Transverse colon (tissue), 4 donors: ENCODE data around the gene SNRPE. TPM values are rescaled to one million over a fixed set of nuclear protein-coding genes. Genes with fewer than 3 reads are reported as not detected.

Experiments
- DNase-seq: peaks from one replicate; pipeline ENCODE4 v3.0.0-alpha.2; 2019
- H3K27ac ChIP-seq, 4 donors: fragments of 200-600 bp; sonication (generic); 2 replicates each; pipeline ENCODE4 v1.5.1; 2016 to 2018; ENCODE audit warnings: inconsistent platforms in 4 of 4
- H3K27me3 ChIP-seq: fragments of 200-600 bp; sonication (generic); 2 replicates; pipeline ENCODE4 v1.5.1; 2017; ENCODE audit warnings: inconsistent platforms
- H3K36me3 ChIP-seq, 4 donors: fragments of 200-600 bp; sonication (generic); 2 replicates each; pipeline ENCODE4 v1.5.1; 2017 to 2019; ENCODE audit warnings: inconsistent platforms in 4 of 4
- H3K4me1 ChIP-seq, 4 donors: fragments of 200-600 bp; sonication (generic); 2 replicates each; pipeline ENCODE4 v1.5.1; 2017 to 2020; ENCODE audit warnings: inconsistent platforms in 4 of 4
- H3K4me3 ChIP-seq, 4 donors: fragments of 200-600 bp; sonication (generic); 1 replicate in 1 of 4; 2 replicates in 3 of 4; pipeline versions ENCODE4 v1.5.1 to v1.6.1; 2017 to 2019; ENCODE audit warnings: inconsistent platforms in 4 of 4
- H3K9me3 ChIP-seq, 2 donors: fragments of 200-600 bp; sonication (generic); 2 replicates each; pipeline ENCODE4 v1.5.1; 2017 to 2019; ENCODE audit warnings: inconsistent platforms in 2 of 2
- CTCF ChIP-seq, 5 experiments: fragments of 200-600 bp in 3 of 5; fragments of 450-650 bp in 2 of 5; sonication (generic) in 3 of 5; IDR thresholded peaks; 1 replicate in 2 of 5; 2 replicates in 3 of 5; pipeline ENCODE4 v1.5.1; 2016 to 2017; ENCODE audit warnings: antibody characterized with exemption in 5 of 5, inconsistent platforms in 3 of 5, mild to moderate bottlenecking in 2 of 5, moderate library complexity in 1 of 5
- EP300 ChIP-seq: sonication (generic); formaldehyde crosslinking; IDR thresholded peaks from one replicate; pipeline ENCODE4 v1.6.1; 2017; ENCODE audit warnings: antibody characterized with exemption, low read depth
- POLR2A ChIP-seq: fragments of 450-650 bp; IDR thresholded peaks from one replicate; pipeline ENCODE4 v1.6.1; 2016; ENCODE audit warnings: antibody characterized with exemption, mild to moderate bottlenecking, moderate library complexity
- POLR2AphosphoS5 ChIP-seq, 3 donors: sonication (generic); formaldehyde crosslinking; IDR thresholded peaks; one replicate each; pipeline ENCODE4 v1.6.1; 2016; ENCODE audit warnings: antibody characterized with exemption in 3 of 3
- WGBS, 2 donors: methylation state at CpG; one replicate each; pipeline ENCODE4 v1.1.5; 2018; ENCODE audit warnings: low coverage in 1 of 2; 5-methylcytosine and 5-hydroxymethylcytosine counted together
- in situ Hi-C, 4 donors: fragments of 200-750 bp; cut with MboI; loops; one replicate each; pipeline versions ENCODE4 v1.15.0 to v1.15.1; 2017; ENCODE audit warnings: low sequenced_read_pairs in 3 of 4, low pct_ligation_motif_present in 1 of 4, low pct_unique_long_range_greater_than_20kb in 1 of 4
- intact Hi-C: fragments of 100-400 bp; cut with DNase I; formaldehyde crosslinking; loops from one replicate; pipeline ENCODE4 v1.15.1; 2023; ENCODE audit warnings: low total_unique reads
- total RNA-seq, 4 donors: library from RNA; depleted of rRNA; stranded (reverse); fragments of >200 nt; gene quantifications; one replicate each; pipeline ENCODE4 v1.1.0, GENCODE V29; 2016

Gene SNRPE
- total RNA-seq, 4 donors from 2014 or later: 3.0 to 30.2 (median 24.0) TPM; not detected in 1

DNA sequence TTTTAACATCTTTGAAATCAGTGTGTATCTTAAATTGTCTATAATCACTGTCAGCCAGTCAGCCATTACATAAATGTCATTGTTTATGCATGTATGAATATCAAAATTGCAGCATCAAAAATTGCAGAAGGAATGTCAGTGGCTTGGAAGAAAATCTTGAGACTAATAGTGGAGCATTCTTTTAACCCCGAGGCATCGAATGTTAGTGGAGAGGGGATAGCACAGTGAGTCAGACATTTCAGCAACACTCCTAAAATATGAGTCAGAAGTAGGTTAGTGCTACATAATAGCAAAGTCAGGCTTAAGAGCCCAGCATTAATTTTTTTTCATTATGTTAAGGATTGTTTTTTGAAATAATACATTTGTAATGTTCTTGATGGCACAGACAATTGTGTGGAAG, 45.5 kb downstream of the SNRPE start:
- no peak for DNase-seq
- no peaks in the 10 kb centered on the region for H3K36me3 ChIP-seq
- no peak overlapping the region for H3K4me3 ChIP-seq
- H3K27me3 ChIP-seq: no peaks in the 10 kb centered on the region
- no peak overlapping the region for H3K27ac ChIP-seq
- no peaks in the 10 kb centered on the region for H3K4me1 ChIP-seq
- H3K9me3 ChIP-seq: no peaks in the 10 kb centered on the region
- TF ChIP-seq CTCF (IDR thresholded peaks at IDR 0.05) (no peak), POLR2AphosphoS5 (IDR thresholded peaks at IDR 0.05) (no peak), EP300 (no peak), POLR2A (no peak)
- 46 to 55% methylated on average over 2 of the region's 2 CpGs for WGBS, 2 donors
- in situ Hi-C loops (no loop called here), intact Hi-C loops (no loop called here)

DNA sequence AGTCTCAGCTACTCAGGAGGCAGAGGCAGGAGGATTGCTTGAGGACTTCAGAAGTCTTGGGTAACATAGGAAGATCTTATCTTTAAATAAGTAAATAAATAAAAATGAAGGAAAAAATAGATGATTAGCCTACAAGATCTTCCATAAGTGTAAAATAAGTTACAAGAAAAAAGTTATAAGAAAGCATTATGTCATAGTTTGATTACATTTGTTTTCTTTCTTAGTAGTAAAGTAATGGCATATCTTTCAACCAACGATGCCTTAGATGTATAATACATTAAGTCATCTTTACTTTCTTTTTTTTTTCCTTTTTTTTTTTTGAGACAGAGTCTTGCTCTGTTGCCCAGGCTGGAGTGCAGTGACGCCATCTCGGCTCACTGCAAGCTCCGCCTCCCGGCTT, 46.5 kb downstream of the SNRPE start:
- no peak for DNase-seq
- in situ Hi-C loops: no loop called here
- no peaks in the 10 kb centered on the region for H3K4me1 ChIP-seq
- H3K4me3 ChIP-seq: no peak overlapping the region
- intact Hi-C loops: no loop called here
- TF ChIP-seq CTCF (IDR thresholded peaks at IDR 0.05) (no peak), POLR2A (no peak), EP300 (no peak), POLR2AphosphoS5 (IDR thresholded peaks at IDR 0.05) (no peak)
- H3K27me3 ChIP-seq: no peaks in the 10 kb centered on the region
- H3K36me3 ChIP-seq: no peaks in the 10 kb centered on the region
- 78 to 88% methylated on average over 5 of the region's 5 CpGs for whole genome bisulfite sequencing, 2 donors
- H3K27ac ChIP-seq: no peak overlapping the region
- H3K9me3 ChIP-seq: no peaks in the 10 kb centered on the region

DNA sequence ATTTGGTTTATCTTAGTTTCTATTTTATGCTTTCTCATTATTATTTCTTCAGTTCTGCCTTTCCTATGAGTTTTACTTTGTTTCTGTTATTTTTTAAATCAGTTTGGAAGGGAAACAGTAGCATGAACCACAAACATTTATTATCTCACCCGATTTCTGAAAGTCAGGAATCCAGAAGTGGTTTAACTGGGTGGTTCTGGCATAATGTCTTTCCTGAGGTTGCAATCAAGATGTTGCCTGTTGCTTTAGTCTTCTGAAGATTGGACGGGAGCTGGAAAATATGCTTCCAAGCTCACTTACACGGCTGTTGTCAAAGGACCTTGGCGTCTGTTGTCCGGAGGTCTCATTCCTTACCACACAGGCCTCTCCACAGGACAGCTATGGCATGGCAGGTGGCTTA, 50.4 kb downstream of the SNRPE start:
- intact Hi-C loops (no loop called here), in situ Hi-C loops (no loop called here)
- H3K4me1 ChIP-seq: no peaks in the 10 kb centered on the region
- DNase-seq: no peak
- no peak overlapping the region for H3K4me3 ChIP-seq
- WGBS, 2 donors: 87 to 96% methylated on average over 4 to 5 of the region's 5 CpGs
- no peaks in the 10 kb centered on the region for H3K9me3 ChIP-seq
- H3K27me3 ChIP-seq: no peaks in the 10 kb centered on the region
- TF ChIP-seq POLR2AphosphoS5 (IDR thresholded peaks at IDR 0.05): no peak
- TF ChIP-seq CTCF (IDR thresholded peaks at IDR 0.05): no peak
- no peak for TF ChIP-seq EP300
- TF ChIP-seq POLR2A: no peak
- H3K27ac ChIP-seq: no peak overlapping the region
- no peaks in the 10 kb centered on the region for H3K36me3 ChIP-seq

- intact Hi-C loops (no loop called here), in situ Hi-C loops (no loop called here)
- WGBS, 2 donors: 22 to 64% methylated on average over 1 to 3 of the region's 3 CpGs
- Histone ChIP-seq H3K27me3 (no peaks in the 10 kb centered on the region), H3K36me3 (no peaks in the 10 kb centered on the region), H3K27ac (no peak overlapping the region), H3K9me3 (no peaks in the 10 kb centered on the region), H3K4me3 (no peak overlapping the region), H3K4me1 (no peaks in the 10 kb centered on the region)
- TF ChIP-seq POLR2A (no peak), CTCF (IDR thresholded peaks at IDR 0.05) (no peak), POLR2AphosphoS5 (IDR thresholded peaks at IDR 0.05) (no peak), EP300 (no peak)
- DNase-seq: no peak
These were observed 51.7 kb downstream of the SNRPE start for GRCh38 chr1:203913073-203913521.
